NCI-H82 treated with DMSO at 0.1 percent for 48 hours (cell line): Measurements from ENCODE around the gene TMEM236.
"Not testable (repeated sequence)": the region's sequence is repeated elsewhere in the genome, so short reads cannot be mapped to it uniquely, and the experiment has no call there.

Source experiments
- DNase-seq: peaks from one replicate; lab custom pipeline; 2025; ENCODE audit not compliant: unreplicated experiment; lab: John Stamatoyannopoulos, UW

TMEM236 gene, protein sequence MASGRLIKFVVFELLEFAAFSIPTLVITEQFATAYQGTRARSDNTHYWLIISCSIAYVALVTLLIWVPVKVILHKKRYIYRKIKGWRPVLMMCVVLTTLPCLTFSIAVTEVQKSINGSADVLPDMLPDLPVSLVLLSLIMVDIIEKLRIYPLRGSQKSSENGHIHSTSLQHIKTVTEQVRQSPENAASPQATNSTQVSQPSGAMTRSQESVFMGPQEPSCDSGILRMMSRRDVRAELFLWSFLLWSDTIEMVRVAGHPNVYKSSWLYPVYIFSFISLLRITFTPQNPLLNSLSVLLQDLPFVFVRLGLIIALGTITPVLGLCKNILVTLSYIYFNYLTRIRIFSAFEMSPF

DNA sequence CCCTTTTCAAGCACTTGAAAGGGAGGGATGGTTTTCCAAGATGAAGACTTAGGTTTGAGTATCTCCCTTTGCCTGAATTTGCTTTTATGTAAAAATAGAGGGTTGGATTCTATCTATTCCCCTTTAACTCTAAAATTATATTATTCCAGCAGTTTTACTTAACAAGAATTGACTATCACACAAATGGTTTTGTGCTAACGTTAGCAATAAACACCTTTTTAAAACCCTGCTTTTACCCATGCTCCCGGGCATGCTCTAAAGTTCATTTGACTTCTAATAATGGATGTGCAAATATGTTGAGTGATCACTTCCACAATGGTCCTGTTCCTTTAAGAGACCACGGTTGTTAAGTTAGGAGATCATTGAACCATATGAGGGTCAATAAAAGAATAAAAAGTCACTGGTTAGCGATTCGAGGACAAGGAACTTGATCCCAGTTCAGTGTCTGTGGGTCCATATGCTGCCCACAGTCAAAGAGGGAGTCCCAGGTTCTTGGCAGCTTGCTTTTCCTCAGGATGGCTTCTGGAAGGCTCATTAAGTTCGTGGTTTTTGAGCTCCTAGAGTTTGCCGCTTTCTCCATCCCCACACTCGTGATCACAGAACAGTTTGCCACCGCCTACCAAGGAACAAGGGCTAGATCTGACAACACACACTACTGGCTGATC, at the start of gene TMEM236:
Gene TMEM236, plus strand, starts transcription at position 421 of the 665 bp plus-strand sequence. Its CDS starts 95 bp downstream, at position 516.
- DNase-seq: no peak

DNA sequence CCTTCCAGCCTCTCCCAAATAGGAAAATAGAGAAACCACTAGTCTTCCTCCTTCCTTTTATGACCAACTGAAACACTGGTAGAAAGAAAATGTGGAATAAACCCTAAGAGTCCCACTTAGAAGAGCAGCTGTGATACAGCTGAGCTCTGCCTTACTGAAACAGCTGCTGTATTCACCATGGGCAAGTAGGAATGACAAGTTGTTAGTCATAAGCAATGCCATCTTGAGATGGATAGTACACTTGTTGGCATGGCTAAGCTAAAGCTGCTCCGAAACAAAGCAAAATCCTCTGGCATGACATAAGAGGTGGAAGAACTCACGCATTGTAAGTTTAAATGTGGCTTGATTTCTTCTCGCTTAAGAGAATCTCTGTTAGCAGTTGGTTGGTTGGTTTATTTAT, 48.3 kb upstream of the TMEM236 start:
- no peak for DNase-seq

DNA sequence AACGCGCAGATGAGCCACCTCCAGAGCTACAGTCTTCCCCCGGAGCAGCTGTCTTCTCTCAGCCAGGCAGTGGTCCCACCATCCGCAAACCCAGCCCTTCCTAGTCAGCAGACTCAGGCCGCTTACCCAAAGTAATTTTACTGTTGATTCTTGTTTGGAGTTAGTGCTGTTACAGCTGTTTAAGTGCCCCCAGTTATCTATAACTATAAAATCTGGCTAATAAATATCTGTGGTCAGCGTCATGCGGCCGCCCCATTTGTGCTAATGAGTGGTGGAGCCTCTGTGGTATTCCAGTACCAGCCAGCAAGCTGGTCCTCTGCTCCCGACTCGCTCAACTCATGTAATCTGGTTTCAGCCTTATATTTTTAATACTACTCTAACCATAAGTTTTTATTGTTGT, 43.2 kb upstream of the TMEM236 start:
- no peak for DNase-seq

DNA sequence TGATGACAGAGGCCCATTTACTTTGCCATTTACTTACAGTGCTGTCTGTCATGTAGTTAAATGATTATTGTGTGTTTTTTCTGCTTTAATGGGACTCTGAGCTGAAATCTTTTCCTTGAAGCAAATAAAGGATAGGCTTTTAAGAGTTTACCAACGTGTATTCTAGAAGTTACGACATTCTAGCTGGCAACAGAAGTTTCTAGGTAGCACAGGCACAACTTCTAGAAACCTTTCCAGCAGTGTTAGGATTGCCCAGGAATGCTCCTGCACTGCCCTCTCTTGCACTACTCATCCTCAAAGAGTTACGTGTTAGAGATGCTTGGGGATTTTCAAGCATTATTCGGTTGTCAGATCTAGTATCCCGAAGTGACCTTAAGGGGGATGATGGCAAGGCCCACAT, 42.5 kb upstream of the TMEM236 start:
- no peak for DNase-seq

DNA sequence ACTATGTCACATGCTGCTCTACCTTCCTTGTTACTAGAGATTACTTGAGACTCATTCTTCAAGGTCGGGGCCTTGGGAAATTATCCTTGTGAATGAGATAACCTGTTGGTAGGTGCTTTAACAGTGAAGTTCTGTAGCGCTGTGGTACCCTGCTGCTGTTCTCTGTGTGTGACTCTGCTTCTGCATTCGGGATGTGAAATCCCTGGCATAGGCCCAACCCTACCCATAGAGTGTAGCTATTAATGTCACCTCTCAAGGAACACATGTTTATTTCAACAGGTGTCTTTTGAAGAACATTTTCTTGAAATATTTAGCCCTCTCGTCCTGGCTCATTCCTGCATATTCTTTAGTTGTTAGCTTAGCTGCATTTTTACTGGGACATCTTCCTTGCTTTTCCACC, 41.8 kb upstream of the TMEM236 start:
- no peak for DNase-seq

DNA sequence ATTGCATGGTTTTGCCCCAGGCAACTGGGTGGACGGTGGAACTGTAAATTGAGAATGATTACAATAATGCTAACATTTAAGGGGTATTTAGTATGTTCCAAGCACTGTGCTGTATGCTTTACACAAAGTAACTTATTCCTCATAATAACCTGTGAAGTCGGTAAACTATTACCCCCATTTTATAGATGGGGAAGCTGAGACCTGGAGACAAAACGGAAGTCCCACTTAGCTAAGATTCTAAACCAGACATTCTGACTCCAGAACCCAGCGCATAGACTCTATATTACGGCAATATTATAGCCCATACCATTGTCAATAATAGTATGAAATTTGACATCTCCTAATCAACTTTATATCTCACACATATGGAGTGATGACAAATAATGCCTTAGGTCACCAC, 39.9 kb upstream of the TMEM236 start:
- DNase-seq: no peak

DNA sequence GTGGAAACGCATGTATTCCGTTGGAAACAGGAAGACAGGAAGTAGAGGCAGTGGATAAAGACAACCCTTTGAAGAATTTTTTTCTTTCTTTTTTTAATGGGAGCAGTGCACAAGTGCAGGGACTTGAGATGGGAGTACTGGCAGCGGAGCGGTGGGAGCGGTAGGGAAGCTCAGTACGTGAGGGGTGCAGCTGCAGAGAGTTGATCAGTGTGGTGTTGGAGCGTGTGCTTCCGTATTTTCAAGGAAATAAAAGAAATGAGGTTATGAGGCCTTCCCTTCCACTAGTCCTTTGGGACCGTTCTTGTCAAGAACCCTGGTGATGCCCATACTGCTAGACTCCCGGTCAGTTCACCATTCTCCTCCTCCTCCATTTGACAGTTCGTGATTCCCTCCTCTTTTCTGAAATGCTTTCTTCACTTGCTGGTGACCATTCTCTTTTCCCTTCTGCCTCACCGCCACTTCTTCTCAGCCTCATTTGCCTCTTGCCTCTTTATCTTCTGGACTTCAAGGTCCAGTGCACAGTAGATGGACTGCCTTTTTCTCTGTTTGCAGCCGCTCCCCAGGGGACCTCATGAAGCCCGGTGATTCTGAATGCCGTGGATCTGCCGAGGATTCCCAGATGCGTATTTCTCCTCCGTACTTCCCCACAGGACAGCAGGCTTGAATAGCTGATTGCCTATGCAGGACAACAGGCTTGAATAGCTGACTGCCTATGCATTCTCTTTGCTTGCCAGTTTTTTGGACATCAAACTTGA, 39.1 kb upstream of the TMEM236 start:
- no peak for DNase-seq

DNA sequence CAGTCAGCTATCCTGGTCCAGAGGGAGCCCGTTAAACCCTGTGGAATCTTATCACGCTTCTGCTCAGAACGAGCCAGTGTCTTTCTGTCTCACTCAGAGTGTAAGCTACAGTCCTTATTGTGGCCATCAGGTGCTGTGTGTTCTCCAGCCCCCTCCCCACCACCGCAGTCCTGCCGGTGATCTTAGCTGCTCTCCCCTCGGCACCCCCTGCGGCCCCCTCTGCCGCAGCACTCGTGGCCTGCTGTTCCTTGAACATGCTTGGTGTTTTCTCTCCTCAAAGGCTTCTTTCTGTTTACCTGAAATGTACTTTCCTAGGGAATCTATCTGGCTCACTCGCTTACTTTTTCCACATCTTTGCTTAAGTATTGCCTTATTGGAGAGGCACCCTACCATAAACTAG, 38.2 kb upstream of the TMEM236 start:
- no peak for DNase-seq

DNA sequence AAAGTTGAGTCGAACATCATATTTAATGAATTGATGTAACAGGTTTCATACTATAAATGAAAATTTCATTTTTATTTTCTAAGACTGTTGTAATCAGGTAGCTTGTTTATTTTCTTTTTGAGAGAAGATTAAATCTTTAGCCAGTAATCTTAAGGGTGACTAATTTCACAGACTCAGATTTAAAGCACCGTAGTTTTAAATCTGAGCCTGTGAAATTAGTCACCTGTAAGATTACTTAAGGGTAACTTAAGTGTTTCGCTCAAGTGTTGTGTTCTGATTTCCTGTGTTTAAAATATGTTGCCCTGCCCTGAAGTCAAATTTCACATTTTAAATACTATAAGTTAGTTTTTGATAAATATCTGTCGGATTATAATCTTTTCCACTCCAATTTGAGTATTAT, 35.8 kb upstream of the TMEM236 start:
- DNase-seq: no peak

DNA sequence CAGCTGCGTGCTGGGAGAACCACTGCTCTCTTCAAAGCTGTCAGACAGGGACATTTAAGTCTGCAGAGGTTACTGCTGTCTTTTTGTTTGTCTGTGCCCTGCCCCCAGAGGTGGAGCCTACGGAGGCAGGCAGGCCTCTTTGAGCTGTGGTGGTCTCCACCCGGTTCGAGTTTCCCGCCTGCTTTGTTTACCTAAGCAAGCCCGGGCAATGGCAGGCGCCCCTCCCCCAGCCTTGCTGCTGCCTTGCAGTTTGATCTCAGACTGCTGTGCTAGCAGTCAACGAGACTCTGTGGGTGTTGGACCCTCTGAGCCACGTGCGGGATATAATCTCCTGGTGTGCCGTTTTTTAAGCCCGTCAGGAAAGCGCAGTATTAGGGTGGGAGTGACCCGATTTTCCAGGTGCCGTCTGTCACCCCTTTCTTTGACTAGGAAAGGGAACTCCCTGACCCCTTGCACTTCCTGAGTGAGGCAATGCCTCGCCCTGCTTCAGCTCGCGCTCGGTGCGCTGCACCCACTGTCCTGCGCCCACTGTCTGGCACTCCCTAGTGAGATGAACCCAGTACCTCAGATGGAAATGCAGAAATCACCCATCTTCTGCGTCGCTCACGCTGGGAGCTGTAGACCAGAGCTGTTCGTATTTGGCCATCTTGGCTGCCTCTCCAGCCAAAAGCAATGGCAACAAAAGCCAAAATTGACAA, 29.5 kb upstream of the TMEM236 start:
- DNase-seq: not testable (repeated sequence)

DNA sequence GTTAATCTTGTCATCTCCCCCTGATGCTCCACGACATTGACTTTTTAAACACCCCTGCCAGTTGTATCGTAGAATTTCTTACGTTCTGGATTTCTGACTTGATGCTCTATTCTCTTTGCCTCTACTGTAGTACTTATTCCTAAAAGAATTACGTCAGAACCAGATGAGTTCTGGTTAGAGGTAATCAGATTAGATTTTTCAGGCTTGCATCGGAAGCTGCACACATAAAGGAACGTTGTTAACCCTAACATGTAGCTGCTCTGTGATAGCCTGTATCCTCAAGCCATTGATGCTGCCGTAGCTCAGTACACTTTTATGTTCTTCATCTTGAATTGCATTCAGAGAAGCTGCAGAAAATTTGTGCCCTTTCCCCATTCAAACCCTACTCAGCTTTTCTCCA, 26.3 kb upstream of the TMEM236 start:
- DNase-seq: no peak

DNA sequence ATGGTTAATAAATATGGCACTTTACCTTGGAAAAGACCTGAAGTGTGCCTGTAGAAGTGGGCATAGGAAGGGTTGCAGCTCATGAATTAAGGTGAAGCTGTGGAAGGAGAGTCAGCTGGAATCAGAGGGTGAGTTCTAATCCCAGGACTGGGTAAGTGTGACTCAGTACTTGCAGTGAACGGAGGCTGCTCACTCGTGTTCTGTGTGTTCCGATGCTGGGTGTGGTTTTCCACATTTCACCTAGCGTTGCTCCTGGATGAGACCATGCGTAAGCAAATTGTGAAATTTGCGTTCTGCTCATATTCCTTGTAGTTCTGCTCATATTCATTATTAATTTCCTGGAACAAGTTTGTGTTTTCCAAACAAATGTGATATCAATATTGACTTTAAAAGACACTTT, 22.4 kb upstream of the TMEM236 start:
- no peak for DNase-seq

DNA sequence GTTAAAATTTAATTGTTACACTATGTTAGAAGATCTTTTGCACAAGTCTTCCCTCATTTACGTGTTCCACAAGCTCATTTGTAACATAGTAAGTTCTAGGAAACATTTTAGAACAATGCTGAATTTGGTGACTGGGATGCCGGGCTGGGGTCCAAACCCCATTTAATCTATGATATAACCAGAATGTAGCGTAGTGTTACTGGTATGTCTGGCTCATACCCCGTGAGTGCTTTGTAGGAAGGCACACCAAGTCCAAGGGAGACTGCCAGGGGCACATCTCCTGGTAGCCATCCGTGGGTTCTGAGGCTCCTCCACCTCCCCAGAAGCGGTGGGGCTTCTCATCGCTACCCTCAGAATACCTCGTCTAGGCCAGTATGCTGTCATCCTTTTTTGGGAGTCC, 21.3 kb upstream of the TMEM236 start:
- no peak for DNase-seq

DNA sequence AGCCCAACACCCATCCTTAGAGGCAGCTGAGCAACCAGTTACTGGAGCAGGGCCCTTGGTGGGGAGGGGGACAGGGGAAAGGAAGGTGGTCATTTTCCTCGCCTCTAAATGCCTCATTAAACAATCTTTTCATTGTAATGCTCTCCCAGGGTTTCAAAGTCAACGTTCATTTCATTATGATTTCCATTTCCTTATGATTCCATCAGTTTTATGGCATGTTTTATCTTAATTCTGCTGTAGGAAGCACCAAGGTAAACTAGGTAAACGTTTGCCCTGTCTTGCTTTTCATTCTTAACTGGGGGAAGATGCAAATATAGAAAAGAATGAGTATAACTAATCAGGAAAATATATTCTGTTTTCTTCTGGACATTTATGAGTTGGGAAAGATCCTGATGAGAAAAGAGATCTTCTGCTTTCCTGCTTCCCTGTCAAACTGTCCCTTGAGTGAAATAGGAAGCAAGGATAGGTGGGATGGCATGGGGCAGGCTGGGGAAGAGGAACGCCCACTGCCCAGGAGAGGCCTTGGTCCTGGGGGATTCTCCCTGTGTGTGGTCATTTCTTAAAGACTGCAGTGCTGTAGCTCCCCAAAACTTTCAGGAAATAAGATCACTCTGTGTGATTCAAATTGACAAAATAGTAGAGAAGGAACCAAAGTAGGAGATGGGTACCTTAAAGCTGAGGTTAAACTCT, 20.5 kb upstream of the TMEM236 start:
- no peak for DNase-seq

DNA sequence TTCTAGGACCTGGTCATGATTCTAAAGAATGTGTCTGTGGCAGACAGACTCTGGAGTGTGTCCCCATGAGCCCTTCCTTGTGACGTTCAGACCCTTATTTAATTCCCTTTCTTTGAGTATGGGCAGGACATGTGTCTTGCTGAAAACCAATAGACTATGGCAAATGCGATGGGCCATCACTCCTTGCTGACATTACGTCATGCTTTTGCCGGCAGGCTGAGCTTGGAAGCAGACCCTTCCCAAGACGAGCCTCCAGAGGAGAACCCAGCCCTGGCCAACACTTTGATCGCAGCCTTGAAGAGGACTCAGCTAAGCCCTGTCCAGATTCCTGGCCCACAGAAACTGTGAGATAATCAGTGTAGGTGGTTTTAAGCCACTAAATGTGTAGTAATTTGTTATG, 18.4 kb upstream of the TMEM236 start:
- no peak for DNase-seq

DNA sequence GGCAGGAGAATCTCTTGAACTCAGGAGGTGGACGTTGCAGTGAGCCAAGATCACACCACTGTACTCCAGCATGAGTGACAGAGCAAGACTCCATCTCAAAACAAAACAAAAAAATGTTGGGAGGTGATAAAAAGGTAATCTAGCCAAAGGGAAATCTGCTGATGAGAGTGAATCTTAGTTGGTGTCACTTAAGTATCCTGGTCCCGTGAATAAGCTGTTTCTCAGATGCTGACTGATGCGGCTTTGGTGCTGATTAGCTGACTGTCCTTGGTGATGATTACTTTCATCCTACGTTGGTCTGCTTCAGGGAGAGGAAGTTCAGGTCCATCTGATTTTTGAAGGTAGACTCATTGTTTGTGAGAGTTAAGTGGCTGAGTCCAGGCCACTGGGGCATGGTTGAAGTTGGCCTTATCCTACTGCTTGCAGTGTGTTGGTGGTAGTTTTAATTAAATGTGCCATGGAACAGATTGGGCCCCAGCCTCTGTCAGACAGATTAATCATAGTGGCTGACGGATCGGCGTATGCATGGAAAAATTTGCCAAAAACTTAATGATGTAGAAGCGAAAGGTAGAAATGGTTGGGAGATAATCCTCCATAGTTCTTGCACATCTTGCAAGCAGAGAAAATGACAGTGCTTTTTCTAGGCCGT, 17.4 kb upstream of the TMEM236 start:
- DNase-seq: no peak

DNA sequence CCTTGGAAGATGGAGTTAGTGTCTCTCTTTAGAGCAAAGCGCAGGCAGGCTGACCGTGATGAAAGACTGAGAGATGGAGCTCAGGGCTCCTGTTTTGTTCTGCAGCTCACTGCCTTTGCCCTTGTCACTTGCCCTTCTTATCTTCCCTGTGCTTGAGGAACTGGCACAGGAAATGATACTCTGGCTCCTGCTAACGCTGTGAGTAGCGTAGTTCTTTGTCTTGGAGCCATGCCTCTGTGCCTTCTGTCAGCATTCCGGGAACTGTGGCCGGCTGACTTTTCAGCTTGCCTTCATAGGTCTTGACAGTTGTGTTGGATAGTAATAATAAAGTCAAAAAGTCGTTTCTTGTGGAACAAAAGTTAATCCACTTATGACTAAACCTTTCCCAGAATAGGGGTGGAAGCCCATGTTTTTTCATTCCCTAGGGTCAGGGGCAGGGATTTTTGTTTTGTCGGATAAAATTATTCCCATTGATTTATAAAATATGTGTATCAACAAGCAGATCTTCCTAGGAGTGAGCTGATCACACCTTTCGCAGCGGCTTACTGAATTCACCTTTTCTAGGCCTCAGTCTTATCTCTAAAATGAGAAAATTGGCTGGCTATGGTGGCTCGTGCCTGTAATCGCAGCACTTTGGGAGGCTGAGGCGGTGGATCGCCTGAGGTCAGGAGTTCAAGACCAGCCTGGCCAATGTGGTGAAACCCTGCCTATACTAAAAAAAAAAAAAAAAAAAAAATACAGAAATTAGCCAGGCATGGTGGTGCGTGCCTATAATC, 16.6 kb upstream of the TMEM236 start:
- DNase-seq: no peak

DNA sequence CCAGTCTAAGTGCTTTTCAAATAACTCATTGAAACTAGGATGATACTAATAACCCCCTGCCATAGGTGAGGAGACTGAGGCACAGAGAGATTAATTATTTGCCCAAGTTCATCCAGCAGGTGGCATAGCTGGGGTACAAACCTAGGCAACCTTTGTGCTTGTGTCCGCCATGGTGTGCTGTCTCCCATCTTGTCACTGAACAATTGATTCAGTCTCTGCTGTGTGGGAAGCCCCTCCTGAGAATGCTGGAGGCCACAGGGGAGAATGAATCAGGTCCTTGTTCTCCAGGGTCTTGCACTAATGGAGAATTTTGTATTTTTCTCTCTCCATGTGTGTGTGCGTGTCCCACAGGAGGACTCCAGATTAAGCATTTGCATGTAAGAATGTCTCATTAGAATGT, 15.8 kb upstream of the TMEM236 start:
- no peak for DNase-seq
